B cell (primary cell): ENCODE data around the gene NPTXR.

Experiments used
- EZH2 ChIP-seq: IDR thresholded peaks from 2 replicates; pipeline ENCODE4 v1.6.1; 2012; ENCODE audit warnings: borderline replicate concordance, low read depth, mild to moderate bottlenecking, moderate library complexity, low read length; ENCODE audit not compliant: insufficient read depth, poor library complexity, severe bottlenecking
- TF ChIP-seq, protein P1 (sequence below): fragments of 200-600 bp; IDR thresholded peaks from one replicate; pipeline ENCODE4 v1.8.0; 2022; ENCODE audit warnings: antibody characterized with exemption, mild to moderate bottlenecking

DNA sequence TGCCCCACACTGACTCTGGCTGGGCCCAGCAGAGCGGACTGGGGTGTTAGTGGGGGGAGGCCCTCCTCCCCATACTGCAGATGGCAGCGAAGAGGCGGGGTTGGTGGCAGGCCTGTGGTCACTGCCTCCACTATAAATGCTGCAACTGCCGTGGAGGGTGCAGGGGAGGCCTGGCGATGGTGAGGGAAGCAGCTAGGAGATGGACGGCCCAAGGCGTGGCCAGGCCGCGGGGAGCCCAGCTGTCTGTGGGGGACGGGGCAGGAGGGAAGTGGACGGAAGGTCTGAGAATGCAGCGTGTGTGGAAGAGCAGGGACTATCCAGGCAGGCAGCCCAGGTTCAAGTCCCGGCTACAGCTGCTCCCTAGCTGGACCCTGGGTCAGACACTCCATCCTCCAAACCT lies 68.2 kb downstream of the NPTXR start:
- TF ChIP-seq, protein P1, sequence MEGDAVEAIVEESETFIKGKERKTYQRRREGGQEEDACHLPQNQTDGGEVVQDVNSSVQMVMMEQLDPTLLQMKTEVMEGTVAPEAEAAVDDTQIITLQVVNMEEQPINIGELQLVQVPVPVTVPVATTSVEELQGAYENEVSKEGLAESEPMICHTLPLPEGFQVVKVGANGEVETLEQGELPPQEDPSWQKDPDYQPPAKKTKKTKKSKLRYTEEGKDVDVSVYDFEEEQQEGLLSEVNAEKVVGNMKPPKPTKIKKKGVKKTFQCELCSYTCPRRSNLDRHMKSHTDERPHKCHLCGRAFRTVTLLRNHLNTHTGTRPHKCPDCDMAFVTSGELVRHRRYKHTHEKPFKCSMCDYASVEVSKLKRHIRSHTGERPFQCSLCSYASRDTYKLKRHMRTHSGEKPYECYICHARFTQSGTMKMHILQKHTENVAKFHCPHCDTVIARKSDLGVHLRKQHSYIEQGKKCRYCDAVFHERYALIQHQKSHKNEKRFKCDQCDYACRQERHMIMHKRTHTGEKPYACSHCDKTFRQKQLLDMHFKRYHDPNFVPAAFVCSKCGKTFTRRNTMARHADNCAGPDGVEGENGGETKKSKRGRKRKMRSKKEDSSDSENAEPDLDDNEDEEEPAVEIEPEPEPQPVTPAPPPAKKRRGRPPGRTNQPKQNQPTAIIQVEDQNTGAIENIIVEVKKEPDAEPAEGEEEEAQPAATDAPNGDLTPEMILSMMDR = no peak
- TF ChIP-seq EZH2 = no peak
